ENCODE data around the gene AGA. TPM values are rescaled to one million over a fixed set of nuclear protein-coding genes. Genes with fewer than 3 reads are reported as not detected.

AGA gene
- total and polyA plus RNA-seq, 2 of the 4 experiments (the other 2 are of a cell fraction), result 26.3 to 38.5 TPM

- Histone ChIP-seq H4K8ac (ENCODE audit: low read depth in 2 of 2, low read length in 2 of 2) (no peak overlapping the region), H2BK20ac (ENCODE audit: low read depth, low read length) (no peak overlapping the region), H4K20me1 (ENCODE audit: insufficient read depth, low read length) (no peaks in the 10 kb centered on the region), H3K4me3 (ENCODE audit: insufficient read depth, low read depth, low read length) (no peak overlapping the region), H3K56ac (ENCODE audit: extremely low read depth, insufficient read depth, low read length) (no peak overlapping the region), H3K79me1 (ENCODE audit: low read depth in 1 of 2, low read length in 2 of 2) (no peaks in the 10 kb centered on the region), H2AK9ac (replicated peaks; ENCODE audit: low read depth, low read length, poor library complexity) (no peak overlapping the region), H3K27ac (ENCODE audit: insufficient read depth, low read length) (no peak overlapping the region), H2BK120ac (ENCODE audit: low read depth, low read length) (no peak overlapping the region), H3K9ac (ENCODE audit: low read depth, low read length) (no peak overlapping the region), H3K27me3 (ENCODE audit: control insufficient read depth, insufficient read depth, low read length) (no peaks in the 10 kb centered on the region), H2BK15ac (ENCODE audit: low read depth, low read length) (no peak overlapping the region), H3K9me3 (ENCODE audit: control insufficient read depth, insufficient read depth, low read length) (no peaks in the 10 kb centered on the region), H3K4ac (ENCODE audit: low read depth, low read length) (no peak overlapping the region), H2AFZ (replicated peaks; ENCODE audit: low read length, poor library complexity) (no peak overlapping the region), H3K36me3 (ENCODE audit: control insufficient read depth, insufficient read depth, low read length) (no peaks in the 10 kb centered on the region), H3K9me1 (ENCODE audit: insufficient read depth, low read length) (no peaks in the 10 kb centered on the region; the same call in 1 of the 2 replicates), H4K91ac (ENCODE audit: insufficient read depth, low read depth, low read length) (no peak overlapping the region), H3K14ac (replicated peaks; ENCODE audit: low read depth, low read length) (no peak overlapping the region), H3K4me1 (ENCODE audit: control insufficient read depth, insufficient read depth, low read length) (no peaks in the 10 kb centered on the region; the same call in 1 of the 2 replicates), H3K18ac (ENCODE audit: low read depth, low read length) (no peak overlapping the region), H4K5ac (ENCODE audit: low read depth, low read length) (no peak overlapping the region), H2BK5ac (ENCODE audit: low read depth, low read length, poor library complexity, severe bottlenecking) (no peak overlapping the region), H3K23ac (ENCODE audit: low read depth, low read length) (no peak overlapping the region), H3K4me2 (ENCODE audit: low read depth, low read length) (no peak overlapping the region), H2AK5ac (ENCODE audit: low read depth, low read length) (no peak overlapping the region)
- CTCF ChIA-PET, result no interaction called here
- BruUV-seq (replicated peaks), result no TSS peak
- TF ChIP-seq RFX5 (IDR thresholded peaks at IDR 0.05; ENCODE audit: low read depth, low read length) (no peak), MAFK (IDR thresholded peaks at IDR 0.05; ENCODE audit: low read depth, low read length) (peak; percentile 96), RAD21 (IDR thresholded peaks at IDR 0.05; ENCODE audit: low read length) (no peak), FOS (IDR thresholded peaks at IDR 0.05; ENCODE audit: low read depth, low read length) (no peak)
- ATAC-seq (ENCODE audit: low read depth), result no peak
- no peak for DNase-seq
- in situ Hi-C loops (cut with MboI; ENCODE audit: low sequenced_read_pairs), result no loop called here
- no CpG with 5 or more reads among the region's 2 CpGs for WGBS, 2 experiments (ENCODE audit: extremely low coverage in 2 of 2, insufficient read length in 1 of 2)
- intact Hi-C loops (cut with micrococcal nuclease), result no loop called here
- POLR2A ChIA-PET (ENCODE audit: unreplicated experiment), result no interaction called here
- dilution Hi-C loops (cut with HindIII; ENCODE audit: low sequenced_read_pairs, unreplicated experiment), result no loop called here
Measured at GRCh38 chr4:177460460-177460859, 18.2 kb upstream of the AGA start.
